HG03565 (cell line): ENCODE data around the gene RASL10B.
A peak's percentile ranks its signal among the peaks of the same experiment; 100 is the strongest.

Experiments
- ATAC-seq: cut with Tn5 transposase; IDR thresholded peaks from one replicate; pipeline ENCODE4 v1.9.1; 2021; ENCODE audit warnings: mild to moderate bottlenecking, moderate library complexity; ENCODE audit not compliant: unreplicated experiment

Gene RASL10B

GRCh38 chr17:35763767-35764122, 32.3 kb downstream of the RASL10B start:
- ATAC-seq, result no peak

- peak; percentile 80 for ATAC-seq
Observed at GRCh38 chr17:35764123-35764991, 32.9 kb downstream of the RASL10B start.

GRCh38 chr17:35765086-35765710, 33.8 kb downstream of the RASL10B start:
- no peak for ATAC-seq

GRCh38 chr17:35765756-35766488, 34.5 kb downstream of the RASL10B start:
- no peak for ATAC-seq

GRCh38 chr17:35766489-35766877, 35.0 kb downstream of the RASL10B start:
- no peak for ATAC-seq

- ATAC-seq, result no peak
Observed at GRCh38 chr17:35766903-35767510, 35.6 kb downstream of the RASL10B start.

GRCh38 chr17:35768797-35769196, 37.4 kb downstream of the RASL10B start:
- ATAC-seq, result no peak

GRCh38 chr17:35769895-35770486, 38.6 kb downstream of the RASL10B start:
- no peak for ATAC-seq

GRCh38 chr17:35773129-35773528, 41.7 kb downstream of the RASL10B start:
- ATAC-seq, result no peak

- ATAC-seq, result no peak
Observed at GRCh38 chr17:35773679-35774425, 42.4 kb downstream of the RASL10B start.

GRCh38 chr17:35774499-35774898, 43.1 kb downstream of the RASL10B start:
- no peak for ATAC-seq

GRCh38 chr17:35775039-35775438, 43.6 kb downstream of the RASL10B start:
- no peak for ATAC-seq

- ATAC-seq, result no peak
Observed at GRCh38 chr17:35775583-35775982, 44.1 kb downstream of the RASL10B start.

- no peak for ATAC-seq
Observed at GRCh38 chr17:35778641-35779196, 47.3 kb downstream of the RASL10B start.

- ATAC-seq, result no peak
Observed at GRCh38 chr17:35780950-35781349, 49.5 kb downstream of the RASL10B start.

GRCh38 chr17:35784895-35785294, 53.5 kb downstream of the RASL10B start:
- ATAC-seq, result no peak

GRCh38 chr17:35786941-35787432, 55.5 kb downstream of the RASL10B start:
- no peak for ATAC-seq

- no peak for ATAC-seq
Observed at GRCh38 chr17:35788477-35789368, 57.3 kb downstream of the RASL10B start.

GRCh38 chr17:35790841-35791240, 59.4 kb downstream of the RASL10B start:
- no peak for ATAC-seq
